Thoracic aorta (tissue), 2 donors: Measurements from ENCODE around the gene KIF27. TPM values are rescaled to one million over a fixed set of nuclear protein-coding genes. Genes with fewer than 3 reads are reported as not detected.

Experiments
- ATAC-seq: fragments of 150-250 bp; one replicate; pipeline ENCODE4 v1.8.0; 2017; ENCODE audit warnings: low read depth; ENCODE audit not compliant: insufficient number of reproducible peaks, low FRiP score
- DNase-seq: peaks from one replicate; pipeline ENCODE4 v3.0.0-alpha.2; 2020; ENCODE audit warnings: low spot score
- H3K27ac ChIP-seq, 2 donors: fragments of 200-600 bp; sonication (generic); 1 replicate in 1 of 2; 2 replicates in 1 of 2; pipeline ENCODE4 v1.5.1; 2016; ENCODE audit warnings: mild to moderate bottlenecking in 2 of 2, moderate library complexity in 2 of 2
- H3K27me3 ChIP-seq: fragments of 200-600 bp; sonication (generic); replicated peaks from 2 replicates; pipeline ENCODE4 v1.6.0; 2016; ENCODE audit warnings: mild to moderate bottlenecking; ENCODE audit not compliant: insufficient read depth
- H3K36me3 ChIP-seq: fragments of 200-600 bp; sonication (generic); one replicate; pipeline ENCODE4 v1.5.1; 2016
- H3K4me1 ChIP-seq, 2 donors: fragments of 200-600 bp; sonication (generic); 1 replicate in 1 of 2; 2 replicates in 1 of 2; pipeline versions ENCODE4 v1.5.1 to v1.6.0; 2016; ENCODE audit warnings: low read depth in 2 of 2, mild to moderate bottlenecking in 1 of 2; ENCODE audit not compliant: control insufficient read depth in 1 of 2
- H3K4me3 ChIP-seq: fragments of 200-600 bp; sonication (generic); 2 replicates; pipeline ENCODE4 v1.5.1; 2016; ENCODE audit warnings: mild to moderate bottlenecking
- H3K9me3 ChIP-seq: fragments of 200-600 bp; sonication (generic); 2 replicates; pipeline ENCODE4 v1.5.1; 2016
- total RNA-seq, 2 donors: library from RNA; depleted of rRNA; stranded (reverse); fragments of >200 nt; gene quantifications; one replicate each; pipeline versions ENCODE4 v1.1.0 to v1.2.3, GENCODE V29; 2016
- TF ChIP-seq, protein P1 (sequence below): fragments of 200-600 bp; sonication (generic); IDR thresholded peaks from one replicate; pipeline ENCODE4 v1.5.1; 2019; ENCODE audit warnings: antibody characterized with exemption

Gene KIF27
- total RNA-seq, 2 donors from 2014 or later = 2.3 to 4.3 TPM

DNA sequence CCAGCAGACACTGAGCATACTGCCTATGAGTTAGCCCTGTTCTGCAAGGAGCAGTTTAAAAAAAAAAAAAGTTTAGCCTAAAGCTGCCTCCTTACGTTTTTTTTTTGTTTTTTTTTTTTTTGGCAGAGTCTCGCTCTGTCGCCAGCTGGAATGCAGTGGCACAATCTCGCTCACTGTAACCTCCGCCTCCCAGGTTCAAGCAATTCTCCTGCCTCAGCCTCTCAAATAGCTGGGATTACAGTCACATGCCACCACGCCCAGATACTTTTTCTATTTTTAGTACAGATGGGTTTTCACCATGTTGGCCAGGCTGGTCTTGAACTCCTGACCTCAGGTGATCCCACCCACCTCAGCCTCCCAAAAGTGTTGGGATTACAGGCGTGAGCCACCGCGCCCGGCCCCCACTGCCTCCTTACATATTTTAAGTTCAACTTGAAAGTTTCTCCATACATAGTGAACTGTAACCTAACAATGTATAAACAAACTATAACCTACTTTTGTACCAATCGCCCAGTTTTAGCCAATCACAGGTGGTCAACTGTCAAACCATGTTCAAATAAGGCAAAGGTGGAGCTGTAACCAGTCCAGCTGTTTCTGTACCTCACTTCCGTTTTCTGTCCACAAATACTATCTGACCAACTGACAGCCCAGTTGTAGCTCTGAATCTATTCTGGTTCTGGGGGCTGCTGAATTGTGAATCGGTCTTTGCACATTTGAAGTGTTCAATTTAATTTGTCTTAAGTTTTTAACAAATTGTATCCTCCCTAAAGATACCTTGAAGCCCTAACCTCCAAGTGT lies 120.8 kb downstream of the KIF27 start:
- TF ChIP-seq, protein P1, sequence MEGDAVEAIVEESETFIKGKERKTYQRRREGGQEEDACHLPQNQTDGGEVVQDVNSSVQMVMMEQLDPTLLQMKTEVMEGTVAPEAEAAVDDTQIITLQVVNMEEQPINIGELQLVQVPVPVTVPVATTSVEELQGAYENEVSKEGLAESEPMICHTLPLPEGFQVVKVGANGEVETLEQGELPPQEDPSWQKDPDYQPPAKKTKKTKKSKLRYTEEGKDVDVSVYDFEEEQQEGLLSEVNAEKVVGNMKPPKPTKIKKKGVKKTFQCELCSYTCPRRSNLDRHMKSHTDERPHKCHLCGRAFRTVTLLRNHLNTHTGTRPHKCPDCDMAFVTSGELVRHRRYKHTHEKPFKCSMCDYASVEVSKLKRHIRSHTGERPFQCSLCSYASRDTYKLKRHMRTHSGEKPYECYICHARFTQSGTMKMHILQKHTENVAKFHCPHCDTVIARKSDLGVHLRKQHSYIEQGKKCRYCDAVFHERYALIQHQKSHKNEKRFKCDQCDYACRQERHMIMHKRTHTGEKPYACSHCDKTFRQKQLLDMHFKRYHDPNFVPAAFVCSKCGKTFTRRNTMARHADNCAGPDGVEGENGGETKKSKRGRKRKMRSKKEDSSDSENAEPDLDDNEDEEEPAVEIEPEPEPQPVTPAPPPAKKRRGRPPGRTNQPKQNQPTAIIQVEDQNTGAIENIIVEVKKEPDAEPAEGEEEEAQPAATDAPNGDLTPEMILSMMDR = no peak
- no peaks in the 10 kb centered on the region for H3K27me3 ChIP-seq
- no peaks in the 10 kb centered on the region for H3K4me1 ChIP-seq
- ATAC-seq = no peak
- H3K9me3 ChIP-seq = no peaks in the 10 kb centered on the region
- no peaks in the 10 kb centered on the region for H3K36me3 ChIP-seq
- no peak overlapping the region for H3K4me3 ChIP-seq
- DNase-seq = no peak
- no peak overlapping the region for H3K27ac ChIP-seq

DNA sequence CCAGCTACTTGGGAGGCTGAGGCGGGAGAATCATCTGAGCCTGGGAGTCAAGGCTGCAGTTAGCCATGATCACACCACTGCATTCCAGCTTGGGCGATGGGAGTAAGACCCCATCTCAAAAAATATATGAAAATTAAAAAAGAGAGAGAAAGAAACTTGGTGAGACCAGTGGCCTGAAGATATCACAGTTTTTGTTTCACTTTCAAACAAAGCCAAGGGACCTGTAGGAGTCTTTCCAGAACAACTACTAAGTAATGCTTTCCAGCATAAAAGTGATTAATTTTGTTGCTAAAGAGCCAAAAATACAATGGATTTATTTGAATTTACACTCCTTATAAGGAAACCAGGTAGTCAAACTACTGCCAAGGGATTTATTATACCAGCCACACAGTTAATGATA lies 127.2 kb downstream of the KIF27 start:
- TF ChIP-seq, protein P1 = no peak

DNA sequence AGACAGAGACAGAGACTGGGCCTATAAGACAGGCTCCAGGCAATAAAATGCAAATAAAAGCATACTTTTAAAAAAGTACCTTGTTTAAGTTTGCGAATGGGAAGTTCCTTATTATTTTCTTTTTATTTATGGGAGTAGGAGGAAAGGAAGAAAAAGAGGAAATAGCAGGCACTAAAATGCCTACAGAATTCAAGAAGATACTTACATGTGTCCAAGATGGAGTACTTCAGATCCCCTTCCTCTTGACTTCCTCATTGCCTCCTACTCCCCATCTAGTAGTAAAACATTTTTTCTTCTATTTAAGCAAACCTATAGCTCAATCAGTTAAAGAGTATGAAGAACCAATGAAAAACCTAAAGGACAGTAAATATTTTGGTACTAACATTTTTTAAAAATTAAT lies 128.5 kb downstream of the KIF27 start:
- DNase-seq = no peak
- Histone ChIP-seq H3K27me3 (no peaks in the 10 kb centered on the region), H3K27ac (no peak overlapping the region), H3K36me3 (no peaks in the 10 kb centered on the region), H3K4me3 (no peak overlapping the region), H3K9me3 (no peaks in the 10 kb centered on the region), H3K4me1 (no peaks in the 10 kb centered on the region)
- TF ChIP-seq, protein P1 = no peak
- no peak for ATAC-seq

More for the DNA sequence above, 127.2 kb downstream of the KIF27 start:
- Histone ChIP-seq H3K4me1 (no peaks in the 10 kb centered on the region), H3K36me3 (no peaks in the 10 kb centered on the region), H3K9me3 (no peaks in the 10 kb centered on the region), H3K4me3 (no peak overlapping the region), H3K27me3 (no peaks in the 10 kb centered on the region), H3K27ac (no peak overlapping the region)
- DNase-seq = no peak
- ATAC-seq = no peak

Other genes starting within 250 kb of the KIF27 start
- 100 to 1,000 TPM in 1 of 2 donors, 10 to 100 TPM in 1; 88.1 to 107 TPM for gene UBQLN1, start 213.5 kb downstream of the KIF27 start, total RNA-seq
- gene GKAP1, start 103.7 kb downstream of the KIF27 start, total RNA-seq = 1 to 10 TPM; 3.8 to 6.2 TPM
- gene HNRNPK, start 58.8 kb upstream of the KIF27 start, total RNA-seq = 100 to 1,000 TPM; 326 to 392 TPM
- gene RMI1, start 59.4 kb upstream of the KIF27 start, total RNA-seq = 1 to 10 TPM in 1 of 2 donors, under 1 TPM in 1; 0.95 to 1.6 TPM